K562 (cell line): ENCODE data around the gene SLC5A10. TPM values are rescaled to one million over a fixed set of nuclear protein-coding genes. Genes with fewer than 3 reads are reported as not detected.

Experiments used
- HDAC1 ChIP-seq, 2 experiments: fragments of 450-650 bp; IDR thresholded peaks; 2 replicates each; pipeline ENCODE4 v1.6.1; 2016 to 2017; ENCODE audit warnings: inconsistent platforms in 1 of 2, mild to moderate bottlenecking in 1 of 2, moderate library complexity in 1 of 2
- OTX1 ChIP-seq: fragments of 450-650 bp; formaldehyde crosslinking; IDR thresholded peaks from 2 replicates; pipeline ENCODE4 v1.4.0; 2022; ENCODE audit warnings: mild to moderate bottlenecking
- PHF8 ChIP-seq: fragments of 200-600 bp; sonication (generic); IDR thresholded peaks from 2 replicates; pipeline ENCODE4 v1.6.1; 2012; ENCODE audit warnings: mixed run types, mild to moderate bottlenecking, inconsistent platforms, low read length, moderate library complexity, borderline replicate concordance
- SAP30 ChIP-seq: fragments of 200-600 bp; sonication (generic); IDR thresholded peaks from 2 replicates; pipeline ENCODE4 v1.6.1; 2012; ENCODE audit warnings: borderline replicate concordance, low read depth, mild to moderate bottlenecking, moderate library complexity, low read length, control low read depth, inconsistent platforms; ENCODE audit not compliant: insufficient read depth, poor library complexity, severe bottlenecking
- STAG1 ChIP-seq: sonication (generic); formaldehyde crosslinking; IDR thresholded peaks from 2 replicates; pipeline ENCODE4 v1.5.0; 2020; ENCODE audit warnings: missing genetic modification reagents, borderline replicate concordance
- U2AF1 ChIP-seq: fragments of 200-400 bp; formaldehyde crosslinking; optimal IDR thresholded peaks from 2 replicates; pipeline ENCODE3; 2017; ENCODE audit warnings: mild to moderate bottlenecking, low read depth, low read length, moderate library complexity
- ZNF146 ChIP-seq: IDR thresholded peaks from one replicate; pipeline ENCODE4 v1.6.1; 2018; ENCODE audit warnings: missing compliant biosample characterization; ENCODE audit not compliant: unreplicated experiment
- ZNF589 ChIP-seq: fragments of 200-800 bp; sonication (Bioruptor generic); IDR thresholded peaks from 2 replicates; pipeline ENCODE4 v1.6.1; 2016; ENCODE audit warnings: low read depth, missing genetic modification characterization, missing compliant biosample characterization
- polyA plus RNA-seq, 8 experiments: library from polyadenylated mRNA; depleted of rRNA in 4 of 8; stranded (reverse) in 5 of 8; unstranded in 3 of 8; fragments of >200 nt; fragmentation: Nextera tagmentation in 2 of 8; fragmentation: Illumina TruSeq in 1 of 8; extraction: Ambion mirVana in 2 of 8; extraction: Trizol in 1 of 8; gene quantifications; 2 replicates each; pipeline versions ENCODE4 v1.2.1 to v1.2.3, GENCODE V29; 2011 to 2014; ENCODE audit warnings: inconsistent platforms in 1 of 8, missing spikeins in 1 of 8
- total RNA-seq, 7 experiments: library from RNA; depleted of rRNA in 6 of 7; stranded (reverse); fragments of >200 nt in 6 of 7; fragmentation: Illumina TruSeq in 2 of 7; extraction: Trizol in 2 of 7; gene quantifications; 2 replicates each; pipeline versions ENCODE4 v1.2.1 to v1.2.3, GENCODE V29; 2011 to 2021; ENCODE audit warnings: low replicate concordance in 1 of 7
- TF ChIP-seq, protein P1 (sequence below): fragments of 250-450 bp; sonication (Bioruptor Pico); IDR thresholded peaks from 2 replicates; pipeline ENCODE4 v1.4.0; 2020
- TF ChIP-seq, protein P2 (sequence below): fragments of 450-650 bp; IDR thresholded peaks from 2 replicates; pipeline ENCODE4 v1.6.1; 2016; ENCODE audit warnings: borderline replicate concordance

The SLC5A10 gene
- total and polyA plus RNA-seq, 9 of the 15 experiments (the other 6 are each of a cell fraction or from before 2014, with no cell fraction given): 0.03 to 0.09 (median 0.03) TPM; not detected in 5

DNA sequence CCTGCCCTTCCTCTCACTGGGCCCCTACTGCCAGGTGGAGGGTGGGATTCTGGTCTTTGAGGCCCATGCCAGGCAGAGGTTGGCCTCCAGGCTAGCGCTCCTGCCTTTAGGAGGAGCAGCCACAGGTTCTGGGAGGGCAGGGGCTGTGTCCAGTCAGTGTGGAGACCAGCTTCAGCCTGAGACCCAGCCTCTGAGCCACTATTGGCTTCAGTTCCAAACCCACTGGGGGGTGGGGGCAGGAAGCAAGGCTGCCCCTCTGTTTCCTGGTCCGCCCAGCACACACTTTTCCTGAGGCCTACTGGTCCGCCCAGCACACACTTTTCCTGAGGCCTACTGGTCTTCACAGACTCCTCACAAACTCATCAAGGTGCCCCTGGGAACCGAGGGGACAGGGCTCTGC lies 16.4 kb downstream of the SLC5A10 start (continued):
- TF ChIP-seq SAP30 (no peak), U2AF1 (no peak), HDAC1 (IDR thresholded peaks at IDR 0.05) (no peak), ZNF589 (CRISPR knock-in tag) (no peak), ZNF146 (CRISPR knock-in tag) (no peak), STAG1 (CRISPR knock-in tag) (no peak), OTX1 (CRISPR knock-in tag) (no peak), PHF8 (no peak)
- TF ChIP-seq, protein P1, sequence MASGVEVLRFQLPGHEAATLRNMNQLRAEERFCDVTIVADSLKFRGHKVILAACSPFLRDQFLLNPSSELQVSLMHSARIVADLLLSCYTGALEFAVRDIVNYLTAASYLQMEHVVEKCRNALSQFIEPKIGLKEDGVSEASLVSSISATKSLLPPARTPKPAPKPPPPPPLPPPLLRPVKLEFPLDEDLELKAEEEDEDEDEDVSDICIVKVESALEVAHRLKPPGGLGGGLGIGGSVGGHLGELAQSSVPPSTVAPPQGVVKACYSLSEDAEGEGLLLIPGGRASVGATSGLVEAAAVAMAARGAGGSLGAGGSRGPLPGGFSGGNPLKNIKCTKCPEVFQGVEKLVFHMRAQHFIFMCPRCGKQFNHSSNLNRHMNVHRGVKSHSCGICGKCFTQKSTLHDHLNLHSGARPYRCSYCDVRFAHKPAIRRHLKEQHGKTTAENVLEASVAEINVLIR: no peak
- TF ChIP-seq, protein P2, sequence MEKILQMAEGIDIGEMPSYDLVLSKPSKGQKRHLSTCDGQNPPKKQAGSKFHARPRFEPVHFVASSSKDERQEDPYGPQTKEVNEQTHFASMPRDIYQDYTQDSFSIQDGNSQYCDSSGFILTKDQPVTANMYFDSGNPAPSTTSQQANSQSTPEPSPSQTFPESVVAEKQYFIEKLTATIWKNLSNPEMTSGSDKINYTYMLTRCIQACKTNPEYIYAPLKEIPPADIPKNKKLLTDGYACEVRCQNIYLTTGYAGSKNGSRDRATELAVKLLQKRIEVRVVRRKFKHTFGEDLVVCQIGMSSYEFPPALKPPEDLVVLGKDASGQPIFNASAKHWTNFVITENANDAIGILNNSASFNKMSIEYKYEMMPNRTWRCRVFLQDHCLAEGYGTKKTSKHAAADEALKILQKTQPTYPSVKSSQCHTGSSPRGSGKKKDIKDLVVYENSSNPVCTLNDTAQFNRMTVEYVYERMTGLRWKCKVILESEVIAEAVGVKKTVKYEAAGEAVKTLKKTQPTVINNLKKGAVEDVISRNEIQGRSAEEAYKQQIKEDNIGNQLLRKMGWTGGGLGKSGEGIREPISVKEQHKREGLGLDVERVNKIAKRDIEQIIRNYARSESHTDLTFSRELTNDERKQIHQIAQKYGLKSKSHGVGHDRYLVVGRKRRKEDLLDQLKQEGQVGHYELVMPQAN: no peak
